Measurements from ENCODE around the gene KDM1A. TPM values are rescaled to one million over a fixed set of nuclear protein-coding genes. Genes with fewer than 3 reads are reported as not detected.

KDM1A gene
- total RNA-seq, 1 experiment from 2014 or later, result 162 TPM

DNA sequence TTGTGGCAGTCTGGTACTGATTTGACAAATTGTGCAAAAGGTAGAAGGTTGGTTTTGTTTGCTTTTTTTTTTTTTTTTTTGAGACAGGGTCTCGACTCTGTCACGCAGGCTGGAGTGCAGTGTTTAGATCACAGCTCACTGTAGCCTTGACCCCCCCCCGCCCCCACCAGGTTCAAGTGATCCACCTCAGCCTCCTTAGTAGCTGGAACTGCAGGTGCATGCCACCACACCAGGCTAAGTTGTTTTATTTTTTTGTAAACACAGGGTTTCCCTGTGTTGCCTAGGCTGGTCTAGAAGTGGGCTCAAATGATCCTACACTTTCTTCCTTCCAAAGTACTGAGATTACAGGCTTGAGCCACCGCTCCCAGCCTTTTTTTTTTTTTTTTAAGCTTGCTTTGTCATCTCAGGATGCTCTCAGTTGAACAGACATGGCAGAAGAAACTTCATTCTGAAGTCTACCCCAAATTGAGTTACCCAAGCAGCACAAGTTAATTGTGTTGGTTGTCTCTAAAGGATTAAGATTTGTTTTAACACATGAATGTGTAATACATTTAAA lies 8.2 kb downstream of the KDM1A start:
- Histone ChIP-seq H3K27ac (ENCODE audit: low read depth, low read length) (no peak overlapping the region), H3K9ac (ENCODE audit: low read length) (no peak overlapping the region), H3K79me2 (ENCODE audit: insufficient read depth, low read length) (peaks cover 100% of the 10 kb centered on the region), H2AFZ (ENCODE audit: low read depth, low read length, poor library complexity, severe bottlenecking) (no peak overlapping the region), H4K20me1 (ENCODE audit: insufficient read depth) (peaks cover 35% of the 10 kb centered on the region; the same call in 1 of the 2 replicates), H3K27me3 (ENCODE audit: insufficient read depth, low read length) (no peaks in the 10 kb centered on the region), H3K4me1 (ENCODE audit: control insufficient read depth in 1 of 2, insufficient read depth in 2 of 2, low read length in 2 of 2) (peaks cover 3 to 16% of the 10 kb centered on the region in 2 experiments; a peak in 2 of 4 replicates), H3K4me3 (replicated peaks in 1 of 2; ENCODE audit: low read depth in 1 of 2, low read length in 2 of 2) (no peak overlapping the region), H3K4me2 (ENCODE audit: low read length) (no peak overlapping the region), H3K9me3 (ENCODE audit: control insufficient read depth in 1 of 2, insufficient read depth in 1 of 2, low read depth in 1 of 2, low read length in 2 of 2) (no peaks in the 10 kb centered on the region), H3K9me2 (ENCODE audit: insufficient read depth) (no peaks in the 10 kb centered on the region), H3K36me3 (ENCODE audit: control insufficient read depth in 1 of 2, insufficient read depth in 2 of 2, low read length in 2 of 2) (no peaks in the 10 kb centered on the region)
- CTCF ChIA-PET, result no interaction called here
- DNase-seq (ENCODE audit: low read depth, low spot score) (no peak), ATAC-seq (no peak)
- POLR2A ChIA-PET, result no interaction called here
- intact Hi-C loops (cut with micrococcal nuclease), result no loop called here
- RAD21 ChIA-PET (ENCODE audit: low non-redundant PET in 1 of 2, low total read pairs in 2 of 2, uncharacterized antibody in 2 of 2, unreplicated experiment in 2 of 2), result no interaction called here
- no TSS peak for BruUV-seq (replicated peaks)
- TF ChIP-seq ZNF274 (IDR thresholded peaks at IDR 0.05; ENCODE audit: low read depth, low read length) (no peak), ZBTB33 (IDR thresholded peaks at IDR 0.05; ENCODE audit: extremely low read depth, insufficient replicate concordance, low read length) (no peak), CBX3 (IDR thresholded peaks at IDR 0.05; ENCODE audit: low read depth) (no peak), POLR2A (IDR thresholded peaks at IDR 0.05; ENCODE audit: borderline replicate concordance, extremely low read depth, insufficient read depth, insufficient read length) (no peak), POLR2AphosphoS5 (IDR thresholded peaks at IDR 0.05; ENCODE audit: low read depth, low read length) (no peak), SIN3A (IDR thresholded peaks at IDR 0.05; ENCODE audit: low read depth) (no peak), EGR1 (IDR thresholded peaks at IDR 0.05; ENCODE audit: low read depth) (no peak), SRF (IDR thresholded peaks at IDR 0.05; ENCODE audit: low read depth) (no peak), FOSL1 (IDR thresholded peaks at IDR 0.05; ENCODE audit: low read depth) (no peak), MAX (IDR thresholded peaks at IDR 0.05) (no peak), TCF7L2 (IDR thresholded peaks at IDR 0.05; ENCODE audit: borderline replicate concordance, extremely low read depth, insufficient read depth, insufficient read length) (no peak), CEBPB (IDR thresholded peaks at IDR 0.05; ENCODE audit: low read depth) (no peak), EZH2phosphoT487 (IDR thresholded peaks at IDR 0.05; ENCODE audit: borderline replicate concordance) (no peak)
- TF ChIP-seq, protein P1, sequence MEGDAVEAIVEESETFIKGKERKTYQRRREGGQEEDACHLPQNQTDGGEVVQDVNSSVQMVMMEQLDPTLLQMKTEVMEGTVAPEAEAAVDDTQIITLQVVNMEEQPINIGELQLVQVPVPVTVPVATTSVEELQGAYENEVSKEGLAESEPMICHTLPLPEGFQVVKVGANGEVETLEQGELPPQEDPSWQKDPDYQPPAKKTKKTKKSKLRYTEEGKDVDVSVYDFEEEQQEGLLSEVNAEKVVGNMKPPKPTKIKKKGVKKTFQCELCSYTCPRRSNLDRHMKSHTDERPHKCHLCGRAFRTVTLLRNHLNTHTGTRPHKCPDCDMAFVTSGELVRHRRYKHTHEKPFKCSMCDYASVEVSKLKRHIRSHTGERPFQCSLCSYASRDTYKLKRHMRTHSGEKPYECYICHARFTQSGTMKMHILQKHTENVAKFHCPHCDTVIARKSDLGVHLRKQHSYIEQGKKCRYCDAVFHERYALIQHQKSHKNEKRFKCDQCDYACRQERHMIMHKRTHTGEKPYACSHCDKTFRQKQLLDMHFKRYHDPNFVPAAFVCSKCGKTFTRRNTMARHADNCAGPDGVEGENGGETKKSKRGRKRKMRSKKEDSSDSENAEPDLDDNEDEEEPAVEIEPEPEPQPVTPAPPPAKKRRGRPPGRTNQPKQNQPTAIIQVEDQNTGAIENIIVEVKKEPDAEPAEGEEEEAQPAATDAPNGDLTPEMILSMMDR (IDR thresholded peaks at IDR 0.05 in 2 of 3, conservative IDR thresholded peaks at IDR 0.05 in 1 of 3; ENCODE audit: borderline replicate concordance in 1 of 3, insufficient read depth in 1 of 3, low read depth in 2 of 3, low read length in 2 of 3), result no peak
